ENCODE results near the gene C13orf46.

DNA sequence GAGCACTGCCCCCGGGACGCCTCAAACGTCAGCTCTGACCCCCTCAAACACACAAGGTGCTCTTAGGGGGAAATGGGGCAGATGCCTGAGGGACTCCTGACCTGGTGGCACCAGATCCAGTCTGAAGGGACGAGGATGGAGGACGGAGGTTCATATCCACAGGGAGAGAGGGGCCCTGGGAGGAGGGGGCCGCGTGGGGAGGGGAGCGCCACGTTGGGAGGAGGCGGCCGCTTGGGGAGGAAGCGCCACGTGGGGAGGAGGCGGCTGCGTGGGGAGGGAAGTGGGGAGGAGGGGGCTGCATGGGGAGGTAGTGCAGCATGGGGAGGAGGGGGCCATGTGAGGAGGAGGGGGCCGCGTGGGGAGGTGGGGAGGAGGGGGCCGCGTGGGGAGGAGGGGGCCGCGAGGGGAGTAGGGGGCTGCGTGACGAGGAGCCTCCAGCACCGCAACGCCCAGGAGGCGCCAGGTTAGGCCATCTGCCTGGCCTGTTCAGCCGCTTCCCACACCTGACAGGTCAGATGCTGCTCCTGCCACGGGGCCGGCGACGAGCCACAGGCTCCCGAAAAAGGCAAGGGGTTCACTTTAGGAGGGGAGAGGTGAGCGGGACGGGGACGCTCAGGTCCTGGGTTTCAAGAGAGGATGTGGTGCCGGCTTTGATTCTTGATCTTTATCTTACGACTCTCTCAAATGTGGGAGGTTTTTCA lies 36.7 kb upstream of the C13orf46 start:
- TF ChIP-seq, protein P1, sequence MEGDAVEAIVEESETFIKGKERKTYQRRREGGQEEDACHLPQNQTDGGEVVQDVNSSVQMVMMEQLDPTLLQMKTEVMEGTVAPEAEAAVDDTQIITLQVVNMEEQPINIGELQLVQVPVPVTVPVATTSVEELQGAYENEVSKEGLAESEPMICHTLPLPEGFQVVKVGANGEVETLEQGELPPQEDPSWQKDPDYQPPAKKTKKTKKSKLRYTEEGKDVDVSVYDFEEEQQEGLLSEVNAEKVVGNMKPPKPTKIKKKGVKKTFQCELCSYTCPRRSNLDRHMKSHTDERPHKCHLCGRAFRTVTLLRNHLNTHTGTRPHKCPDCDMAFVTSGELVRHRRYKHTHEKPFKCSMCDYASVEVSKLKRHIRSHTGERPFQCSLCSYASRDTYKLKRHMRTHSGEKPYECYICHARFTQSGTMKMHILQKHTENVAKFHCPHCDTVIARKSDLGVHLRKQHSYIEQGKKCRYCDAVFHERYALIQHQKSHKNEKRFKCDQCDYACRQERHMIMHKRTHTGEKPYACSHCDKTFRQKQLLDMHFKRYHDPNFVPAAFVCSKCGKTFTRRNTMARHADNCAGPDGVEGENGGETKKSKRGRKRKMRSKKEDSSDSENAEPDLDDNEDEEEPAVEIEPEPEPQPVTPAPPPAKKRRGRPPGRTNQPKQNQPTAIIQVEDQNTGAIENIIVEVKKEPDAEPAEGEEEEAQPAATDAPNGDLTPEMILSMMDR (conservative IDR thresholded peaks at IDR 0.05 in 1 of 2, IDR thresholded peaks at IDR 0.05 in 1 of 2; ENCODE audit: low read depth in 1 of 2, low read length in 2 of 2), result no peak
- TF ChIP-seq EZH2 (IDR thresholded peaks at IDR 0.05; ENCODE audit: low read length, missing control alignments), result no peak

Measured in fibroblast of lung (primary cell).